NAMALWA (cell line): ENCODE data around the gene CCDC138.
A peak's percentile ranks its signal among the peaks of the same experiment; 100 is the strongest.
"Not testable (repeated sequence)": the region's sequence is repeated elsewhere in the genome, so short reads cannot be mapped to it uniquely, and the experiment has no call there.

Experiments used
- DNase-seq: peaks from one replicate; pipeline ENCODE4 v3.0.0-alpha.2; 2015; ENCODE audit warnings: low spot score

CCDC138 gene

GRCh38 chr2:108786354-108787215, at the start of gene CCDC138:
TSS of gene CCDC138 (plus strand) at chr2:108786771. CDS start at chr2:108786823, 52 bp downstream.
- DNase-seq, result peak; percentile 95

- DNase-seq, result not testable (repeated sequence)
Observed at GRCh38 chr2:108757973-108758372, 28.6 kb upstream of the CCDC138 start.

DNA sequence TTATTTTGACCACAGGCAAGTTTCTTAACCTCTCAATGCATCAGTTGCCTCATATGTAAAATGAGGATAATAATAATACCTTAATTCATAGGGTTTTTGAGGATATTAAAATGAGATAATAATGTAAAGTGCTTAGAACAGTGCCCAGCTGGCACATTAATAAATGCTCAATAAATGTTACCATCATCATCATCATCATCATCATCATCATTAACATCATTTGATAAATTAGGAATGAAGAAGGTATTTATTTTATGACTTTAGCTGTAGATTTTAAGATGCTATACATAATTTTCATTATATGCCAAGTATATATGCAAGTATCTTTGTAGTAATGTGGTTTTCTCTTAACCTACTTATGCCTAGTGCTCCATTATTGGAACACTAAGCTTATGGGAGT, 24.0 kb upstream of the CCDC138 start:
- not testable (repeated sequence) for DNase-seq

DNA sequence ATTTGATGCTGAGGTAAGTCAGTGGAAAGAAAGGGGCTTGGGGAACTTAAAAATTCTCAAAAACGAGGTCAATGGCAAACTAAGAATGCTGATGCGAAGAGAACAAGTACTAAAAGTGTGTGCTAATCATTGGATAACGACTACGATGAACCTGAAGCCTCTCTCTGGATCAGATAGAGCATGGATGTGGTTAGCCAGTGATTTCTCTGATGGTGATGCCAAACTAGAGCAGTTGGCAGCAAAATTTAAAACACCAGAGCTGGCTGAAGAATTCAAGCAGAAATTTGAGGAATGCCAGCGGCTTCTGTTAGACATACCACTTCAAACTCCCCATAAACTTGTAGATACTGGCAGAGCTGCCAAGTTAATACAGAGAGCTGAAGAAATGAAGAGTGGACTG, 19.9 kb upstream of the CCDC138 start:
- not testable (repeated sequence) for DNase-seq

DNA sequence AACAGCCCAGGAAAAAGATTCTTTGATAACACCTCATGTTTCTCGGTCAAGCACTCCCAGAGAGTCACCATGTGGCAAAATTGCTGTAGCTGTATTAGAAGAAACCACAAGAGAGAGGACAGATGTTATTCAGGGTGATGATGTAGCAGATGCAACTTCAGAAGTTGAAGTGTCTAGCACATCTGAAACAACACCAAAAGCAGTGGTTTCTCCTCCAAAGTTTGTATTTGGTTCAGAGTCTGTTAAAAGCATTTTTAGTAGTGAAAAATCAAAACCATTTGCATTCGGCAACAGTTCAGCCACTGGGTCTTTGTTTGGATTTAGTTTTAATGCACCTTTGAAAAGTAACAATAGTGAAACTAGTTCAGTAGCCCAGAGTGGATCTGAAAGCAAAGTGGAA, 18.7 kb upstream of the CCDC138 start:
- not testable (repeated sequence) for DNase-seq

- DNase-seq, result peak; percentile 86
Observed at GRCh38 chr2:108776475-108776874, 10.1 kb upstream of the CCDC138 start.

GRCh38 chr2:108778857-108779256, 7.7 kb upstream of the CCDC138 start:
- no peak for DNase-seq

DNA sequence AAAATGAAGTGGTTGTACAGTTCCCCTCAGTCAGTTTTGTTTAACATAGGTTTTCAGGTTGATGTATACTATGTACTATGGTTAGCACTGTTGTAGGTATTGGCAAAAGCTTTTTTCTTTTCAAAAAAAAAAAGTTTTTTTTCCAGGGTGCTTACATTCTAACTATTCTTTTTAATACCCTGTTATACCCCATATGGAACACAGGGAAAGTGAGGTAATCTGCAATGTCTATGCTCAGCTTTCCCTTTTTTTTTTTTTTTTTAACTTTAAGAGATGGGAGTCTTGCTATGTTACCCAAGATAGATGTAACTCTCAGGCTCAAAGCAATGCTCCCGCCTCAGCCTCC, 590 bp upstream of the CCDC138 start:
- DNase-seq, result peak; percentile 31

DNA sequence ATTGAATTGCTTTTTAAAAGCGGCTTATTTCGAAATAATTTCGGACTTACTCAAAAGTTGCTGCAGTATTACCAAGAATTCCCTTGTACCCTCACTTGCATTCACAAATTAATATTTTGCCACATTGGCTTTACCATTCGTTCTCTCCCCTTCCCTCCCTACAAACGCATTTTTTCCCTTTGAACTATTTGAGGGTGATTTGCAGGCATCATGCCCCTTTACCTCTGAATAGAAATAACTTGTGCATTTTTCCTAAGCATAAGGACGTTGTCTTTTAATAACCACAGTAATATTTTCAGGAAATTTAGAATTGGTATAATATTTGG, 608 bp downstream of the CCDC138 start:
- DNase-seq, result no peak

DNA sequence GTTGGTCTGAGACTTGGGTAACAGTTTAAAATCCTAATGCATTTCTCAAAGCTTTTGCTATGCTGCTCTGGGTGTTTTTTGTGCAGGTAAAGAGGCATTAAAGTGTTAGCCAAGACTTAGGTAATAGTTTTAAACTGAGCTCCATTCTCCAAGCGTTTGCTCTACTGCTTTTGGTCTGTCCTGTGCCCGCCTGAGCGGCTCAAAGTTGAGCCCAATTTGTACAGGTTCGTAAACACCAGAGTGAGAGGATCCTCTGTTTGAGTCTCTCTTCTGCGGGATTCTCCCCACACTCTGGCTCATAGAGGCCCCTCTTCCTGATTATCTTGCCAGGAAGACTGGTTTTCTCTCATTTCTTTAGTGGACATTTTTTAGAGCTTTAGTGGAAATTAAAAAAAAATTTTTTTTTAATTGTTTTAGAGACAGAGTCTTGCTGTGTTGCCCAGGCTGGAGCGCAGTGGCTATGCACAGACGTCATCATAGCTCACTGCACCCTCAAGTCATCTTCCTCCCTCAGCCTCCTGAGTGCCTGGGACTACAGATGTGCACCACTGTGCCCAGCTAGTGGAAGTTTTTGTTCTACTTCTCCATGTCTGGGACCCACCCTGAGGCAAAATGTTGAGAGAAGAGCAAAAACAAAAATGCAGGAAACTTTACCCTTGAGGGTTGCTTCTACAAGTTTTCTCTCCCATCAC, 16.6 kb downstream of the CCDC138 start:
- no peak for DNase-seq

GRCh38 chr2:108805032-108805431, 18.5 kb downstream of the CCDC138 start:
- DNase-seq, result no peak

DNA sequence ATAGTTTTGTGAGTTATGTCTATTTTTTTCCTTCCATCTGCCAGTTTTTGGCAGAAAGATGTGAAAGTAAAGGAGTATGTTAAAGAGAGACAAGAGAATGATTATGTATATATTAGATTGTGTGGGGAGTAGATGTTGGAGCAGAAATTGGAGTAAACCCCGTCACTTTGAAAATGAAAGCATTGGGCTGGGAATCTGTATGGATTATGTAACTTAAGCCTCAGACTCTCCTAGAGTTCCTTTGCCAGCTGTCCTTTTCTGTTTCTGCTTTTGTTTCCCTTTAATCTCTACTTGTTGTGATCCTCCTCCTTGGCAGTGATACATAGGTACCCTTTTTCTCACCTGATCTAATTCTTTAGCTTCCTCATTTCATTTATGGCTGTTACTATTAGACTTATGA, 19.2 kb downstream of the CCDC138 start:
- no peak for DNase-seq

- DNase-seq, result no peak
Observed at GRCh38 chr2:108806371-108807113, 20.0 kb downstream of the CCDC138 start.

DNA sequence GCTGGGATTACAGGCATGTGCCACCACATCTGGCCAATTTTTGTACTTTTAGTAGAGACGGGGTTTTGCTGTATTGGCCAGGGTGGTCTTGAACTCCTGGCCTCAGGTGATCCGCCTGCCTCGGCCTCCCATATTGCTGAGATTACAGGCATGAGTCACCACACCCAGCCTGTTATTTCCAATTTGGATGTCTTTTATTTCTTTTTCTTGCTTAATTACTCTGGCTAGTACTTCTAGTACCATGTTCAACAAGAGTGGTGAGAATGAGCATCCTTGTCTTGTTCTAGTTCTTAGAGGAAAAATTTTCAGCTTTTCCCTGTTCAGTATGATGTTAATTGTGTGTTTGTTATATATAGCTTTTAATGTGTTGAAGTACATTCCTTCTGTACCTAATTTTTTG, 23.4 kb downstream of the CCDC138 start:
- DNase-seq, result no peak

GRCh38 chr2:108810993-108811957, 24.7 kb downstream of the CCDC138 start:
- no peak for DNase-seq

DNA sequence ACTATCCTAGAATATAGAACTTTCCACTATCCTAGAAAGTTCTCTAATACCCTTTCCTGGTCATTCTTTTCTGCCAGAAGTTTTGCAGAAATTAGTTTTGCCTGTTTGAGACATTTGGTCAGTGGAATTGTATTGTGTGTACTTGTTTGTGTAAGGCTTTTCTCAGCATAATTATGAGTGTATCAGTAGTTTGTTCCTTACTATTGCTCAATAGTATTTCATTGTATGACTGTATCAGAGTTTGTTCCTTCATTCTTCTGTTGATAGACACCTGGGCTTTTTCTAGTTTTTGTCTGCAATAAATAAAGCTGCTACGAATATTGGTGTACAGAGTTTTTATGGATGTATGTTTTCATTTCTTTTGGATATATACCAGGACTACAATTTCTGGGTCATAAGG, 27.2 kb downstream of the CCDC138 start:
- DNase-seq, result no peak

DNA sequence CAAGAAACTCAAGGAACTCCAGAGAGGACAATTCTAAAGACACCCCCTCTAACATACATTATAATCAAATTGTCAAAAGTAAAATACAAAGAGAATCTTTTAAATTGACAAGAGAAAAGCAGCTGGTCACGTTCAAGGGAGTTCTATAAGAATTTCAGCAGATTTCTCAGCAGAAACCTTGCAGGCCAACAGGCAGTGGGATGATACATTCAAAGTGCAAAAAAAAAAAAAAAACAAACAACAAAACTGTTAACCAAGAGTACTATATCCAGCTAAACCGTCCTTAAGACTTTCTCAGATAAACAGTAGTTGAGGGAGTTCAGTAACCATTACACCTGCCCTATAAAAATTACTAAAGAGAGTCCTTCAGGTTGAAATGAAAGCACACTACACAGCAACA, 33.9 kb downstream of the CCDC138 start:
- no peak for DNase-seq

- DNase-seq, result no peak
Observed at GRCh38 chr2:108823286-108823685, 36.7 kb downstream of the CCDC138 start.

DNA sequence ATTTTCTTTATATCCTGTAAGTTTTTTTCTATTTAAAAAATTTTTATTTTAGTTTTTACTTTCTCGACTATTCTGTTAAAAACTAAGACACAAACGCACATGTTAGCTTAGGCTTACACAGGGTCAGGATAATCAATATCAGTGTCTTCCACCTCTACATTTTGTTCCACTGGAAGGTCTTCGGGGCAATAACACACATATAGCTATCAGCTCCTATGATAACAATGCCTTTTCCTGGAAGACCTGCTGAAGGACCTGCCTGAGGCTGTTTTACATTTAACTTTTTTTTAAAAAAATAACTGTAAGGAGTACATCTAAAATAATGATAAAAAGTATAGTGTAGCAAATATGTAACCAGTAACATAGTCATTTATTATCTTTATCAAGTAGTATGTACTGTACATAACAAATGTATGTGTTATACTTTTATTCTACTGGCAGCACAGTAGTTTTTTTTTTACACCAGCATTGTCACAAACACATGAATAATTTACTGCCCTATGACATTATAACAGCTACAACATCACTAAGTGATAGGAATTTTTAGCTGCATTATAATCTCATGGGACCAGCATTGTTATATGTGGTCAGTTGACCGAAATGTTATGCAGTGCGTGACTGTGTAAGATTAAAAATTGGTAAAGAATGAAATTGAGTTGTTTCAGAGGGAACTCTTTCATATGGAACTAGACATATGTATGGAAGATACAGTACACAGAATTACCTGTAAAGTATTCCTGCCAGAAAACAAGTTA, 37.9 kb downstream of the CCDC138 start:
- no peak for DNase-seq

DNA sequence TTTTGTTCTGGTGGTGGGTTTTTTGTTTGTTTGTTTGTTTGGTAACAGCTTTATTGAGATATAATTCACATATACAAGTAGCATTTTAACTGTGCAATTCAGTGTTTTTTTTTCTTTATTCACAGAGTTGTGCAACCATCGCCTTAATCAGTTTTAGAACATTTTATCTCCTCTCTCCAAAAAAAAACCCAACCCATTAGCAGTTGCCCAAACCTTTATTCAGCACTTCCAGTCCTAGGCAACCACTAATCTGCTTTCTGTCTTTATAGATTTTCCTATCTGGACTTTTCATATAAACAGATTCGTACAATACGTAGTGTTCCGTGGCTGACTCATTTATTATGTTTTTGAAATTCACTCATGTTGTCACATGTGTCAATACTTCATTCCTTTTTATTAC, 38.7 kb downstream of the CCDC138 start:
- DNase-seq, result no peak

DNA sequence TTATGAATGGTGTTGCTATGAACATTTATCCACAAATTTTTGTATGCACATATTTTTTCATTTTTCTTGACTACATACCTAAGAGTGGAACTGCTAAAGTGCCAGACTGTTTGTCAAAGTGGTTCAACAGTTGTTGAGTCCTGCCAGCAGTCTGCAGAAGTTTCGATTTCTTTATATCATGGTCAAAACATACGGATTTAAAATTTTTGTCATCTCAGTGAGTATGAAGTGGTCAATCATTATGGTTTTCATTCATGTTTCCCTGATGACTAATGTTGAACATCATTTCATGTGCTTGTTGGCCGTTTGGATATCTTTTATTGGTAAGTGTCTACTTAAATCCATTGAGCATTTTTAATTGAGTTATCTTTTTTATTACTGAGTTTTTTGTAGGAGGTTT, 39.2 kb downstream of the CCDC138 start:
- no peak for DNase-seq
